SJCRH30 (cell line): Measurements from ENCODE around the gene KDF1. TPM values are rescaled to one million over a fixed set of nuclear protein-coding genes. Genes with fewer than 3 reads are reported as not detected.

Experiments
- DNase-seq, 2 experiments: peaks; one replicate each; pipeline ENCODE4 v3.0.0-alpha.2; 2015 to 2020
- H3K27ac ChIP-seq: fragments of 250-450 bp; sonication (Bioruptor Pico); 2 replicates; pipeline ENCODE4 v1.5.1; 2020; ENCODE audit warnings: mild to moderate bottlenecking, moderate library complexity
- H3K27me3 ChIP-seq: fragments of 250-450 bp; sonication (Bioruptor Pico); 2 replicates; pipeline ENCODE4 v1.5.1; 2020; ENCODE audit warnings: mild to moderate bottlenecking, moderate library complexity
- H3K36me3 ChIP-seq: fragments of 250-450 bp; sonication (Bioruptor Pico); 2 replicates; pipeline ENCODE4 v1.5.1; 2020; ENCODE audit warnings: mild to moderate bottlenecking, moderate library complexity
- H3K4me1 ChIP-seq: fragments of 250-450 bp; sonication (Bioruptor Pico); 2 replicates; pipeline ENCODE4 v1.5.1; 2020; ENCODE audit warnings: mild to moderate bottlenecking, moderate library complexity
- H3K4me3 ChIP-seq: fragments of 250-450 bp; sonication (Bioruptor Pico); 2 replicates; pipeline ENCODE4 v1.5.1; 2020; ENCODE audit warnings: mild to moderate bottlenecking, moderate library complexity
- H3K9me3 ChIP-seq: fragments of 250-450 bp; sonication (Bioruptor Pico); replicated peaks from 2 replicates; pipeline ENCODE4 v1.5.1; 2020; ENCODE audit warnings: mild to moderate bottlenecking, moderate library complexity
- total RNA-seq: library from RNA; depleted of rRNA; stranded (reverse); fragments of >200 nt; shearing (Covaris generic); gene quantifications from 2 replicates; pipeline ENCODE4 v1.2.3, GENCODE V29; 2014; rRNA removed

The KDF1 gene
- total RNA-seq: not detected in 2 replicates

DNA sequence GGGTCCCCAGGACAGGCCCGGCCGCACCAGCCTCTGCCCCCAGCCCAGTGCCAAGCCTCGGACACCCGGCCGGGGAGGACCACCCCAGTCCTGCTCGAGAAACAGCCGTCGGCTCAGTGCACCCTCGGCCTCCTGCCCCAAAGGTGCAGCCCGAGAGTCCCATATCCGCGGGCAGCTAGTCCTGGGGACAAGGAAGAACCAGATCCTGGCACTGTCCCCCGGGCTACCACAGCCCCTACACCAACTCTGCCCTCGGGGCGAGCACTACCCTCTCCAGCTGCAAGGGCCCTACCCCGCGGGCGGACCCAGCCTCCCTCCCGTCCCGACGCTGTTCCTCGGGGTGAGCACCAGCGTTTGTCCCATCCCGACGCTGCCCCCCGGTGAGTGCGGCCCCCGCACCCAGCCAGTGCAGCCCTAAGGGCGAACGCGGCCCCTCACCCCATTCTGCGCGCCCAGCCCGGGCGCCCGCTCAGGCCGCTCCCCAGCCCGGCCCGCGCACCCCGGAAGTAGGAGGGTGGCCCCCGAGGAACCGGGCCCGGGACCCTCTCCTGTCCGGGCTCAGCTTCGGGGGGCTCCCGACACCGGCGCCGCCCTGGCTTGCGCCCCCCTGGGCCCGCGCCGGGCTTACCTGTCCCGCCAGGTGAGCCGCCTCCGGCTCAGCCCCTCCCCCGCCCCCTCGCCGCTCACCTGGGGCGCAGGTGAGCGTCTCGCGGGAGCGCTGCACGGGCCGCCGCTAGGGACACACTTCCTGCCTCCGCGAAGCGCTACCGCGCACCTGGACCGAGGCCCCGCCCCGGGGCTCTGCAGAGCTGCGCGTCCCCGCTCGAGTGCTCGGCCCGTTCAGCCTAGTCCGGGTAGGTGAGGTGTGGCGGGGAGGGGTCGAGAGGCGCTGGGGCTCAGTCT, at the start of gene KDF1:
Gene KDF1 (minus strand): TSS at position 747 of the 903 bp plus-strand sequence. CDS start 8,088 bp downstream, outside the sequence.
- Histone ChIP-seq H3K4me3 (no peak within 1 kb of the TSS), H3K27ac (no peak within 1 kb of the TSS), H3K27me3 (peaks cover 3% of the 10 kb centered on the region; the same call in 1 of the 2 replicates), H3K9me3 (no peaks in the 10 kb centered on the region), H3K36me3 (no peaks in the 10 kb centered on the region), H3K4me1 (no peaks in the 10 kb centered on the region)
- DNase-seq: no peak

DNA sequence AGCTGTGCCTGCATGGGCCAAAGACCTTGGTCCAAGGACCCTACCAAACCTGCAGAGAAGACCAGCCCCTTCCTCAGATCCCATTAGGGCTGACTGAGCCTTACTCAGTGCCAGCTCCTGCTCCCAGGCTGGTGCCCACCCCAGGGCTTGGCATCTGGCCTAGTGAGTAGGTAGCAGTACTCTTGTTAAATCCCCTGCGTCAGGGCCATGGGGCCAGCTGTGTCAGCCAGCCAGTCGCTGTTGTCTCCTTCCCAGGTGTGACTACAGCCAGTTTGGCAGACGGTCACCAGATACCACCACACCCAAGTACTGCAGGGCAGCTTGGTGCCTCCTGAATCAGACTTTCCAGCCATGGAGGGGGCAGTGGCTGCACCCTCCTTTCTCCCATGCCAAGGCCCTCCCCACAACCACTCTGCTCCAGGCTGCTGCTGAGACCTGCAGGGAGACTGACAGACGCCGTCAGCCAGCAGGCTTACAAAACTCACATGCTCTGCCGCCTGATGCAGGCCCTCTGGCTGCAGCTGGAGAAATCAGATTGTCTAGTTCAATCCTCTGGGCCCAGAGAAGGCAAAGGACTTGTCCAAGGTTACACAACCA, 49.4 kb upstream of the KDF1 start:
- Histone ChIP-seq H3K27ac (no peak overlapping the region), H3K9me3 (no peaks in the 10 kb centered on the region), H3K27me3 (no peaks in the 10 kb centered on the region), H3K4me3 (no peak overlapping the region), H3K4me1 (peaks cover 11% of the 10 kb centered on the region), H3K36me3 (no peaks in the 10 kb centered on the region)
- DNase-seq: no peak

GRCh38 chr1:27007909-27008582, 47.8 kb upstream of the KDF1 start:
- no peak for DNase-seq
- Histone ChIP-seq H3K36me3 (no peaks in the 10 kb centered on the region), H3K4me3 (no peak overlapping the region), H3K27me3 (no peaks in the 10 kb centered on the region), H3K4me1 (peaks cover 16% of the 10 kb centered on the region), H3K27ac (no peak overlapping the region), H3K9me3 (no peaks in the 10 kb centered on the region)

- DNase-seq: no peak
- peaks cover 22% of the 10 kb centered on the region for H3K4me1 ChIP-seq
- H3K4me3 ChIP-seq: no peak overlapping the region
- no peaks in the 10 kb centered on the region for H3K9me3 ChIP-seq
- no peak overlapping the region for H3K27ac ChIP-seq
- no peaks in the 10 kb centered on the region for H3K27me3 ChIP-seq
- H3K36me3 ChIP-seq: no peaks in the 10 kb centered on the region
These were observed 46.4 kb upstream of the KDF1 start for GRCh38 chr1:27006683-27007082.

- Histone ChIP-seq H3K36me3 (no peaks in the 10 kb centered on the region), H3K9me3 (no peaks in the 10 kb centered on the region), H3K4me1 (peaks cover 25% of the 10 kb centered on the region), H3K27me3 (no peaks in the 10 kb centered on the region), H3K27ac (no peak overlapping the region), H3K4me3 (no peak overlapping the region)
- no peak for DNase-seq
These were observed 45.6 kb upstream of the KDF1 start for GRCh38 chr1:27005648-27006496.

GRCh38 chr1:27005166-27005530, 44.9 kb upstream of the KDF1 start:
- Histone ChIP-seq H3K36me3 (no peaks in the 10 kb centered on the region), H3K9me3 (no peaks in the 10 kb centered on the region), H3K27me3 (no peaks in the 10 kb centered on the region), H3K4me3 (no peak overlapping the region), H3K4me1 (peaks cover 19% of the 10 kb centered on the region), H3K27ac (no peak overlapping the region)
- no peak for DNase-seq

DNA sequence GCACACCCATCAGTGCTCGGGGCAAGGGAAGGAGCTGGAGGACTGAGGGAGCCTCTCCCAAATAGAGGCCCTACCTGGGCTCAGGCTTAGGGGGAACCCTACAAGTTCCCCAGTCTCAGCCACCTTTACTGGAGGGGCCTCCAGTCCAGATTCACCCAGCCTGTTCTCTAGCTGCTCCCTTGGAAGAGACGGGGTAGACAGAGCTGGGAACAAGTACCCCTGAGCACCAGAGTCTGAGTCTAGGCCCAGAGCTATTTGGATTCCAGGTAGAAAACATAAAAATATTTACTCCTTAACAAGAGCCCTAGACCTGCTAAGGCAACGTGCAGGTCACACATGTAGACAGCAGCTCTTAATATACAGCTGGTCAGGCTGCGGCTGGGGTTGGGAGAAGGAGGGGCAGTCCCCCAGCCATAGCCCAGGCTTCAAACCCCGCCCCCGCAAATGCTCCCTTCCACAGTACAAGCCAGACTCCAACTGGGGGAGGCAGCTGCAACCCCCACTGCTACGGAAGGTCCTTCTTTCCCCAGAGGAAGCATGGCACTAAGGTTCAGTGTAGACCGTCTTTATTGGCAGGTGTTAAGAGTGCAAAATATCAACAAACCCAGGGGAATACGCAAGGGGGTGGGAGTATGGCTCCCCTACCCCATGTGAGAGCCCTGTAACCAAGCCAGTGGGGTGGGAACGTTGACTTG, 44.4 kb upstream of the KDF1 start:
- Histone ChIP-seq H3K36me3 (no peaks in the 10 kb centered on the region), H3K27ac (no peak overlapping the region), H3K9me3 (no peaks in the 10 kb centered on the region), H3K4me1 (peaks cover 21% of the 10 kb centered on the region), H3K4me3 (no peak overlapping the region), H3K27me3 (no peaks in the 10 kb centered on the region)
- peak; percentile 68 to 76 for DNase-seq

GRCh38 chr1:27003745-27004470, 43.6 kb upstream of the KDF1 start:
- Histone ChIP-seq H3K4me1 (peaks cover 22% of the 10 kb centered on the region), H3K4me3 (no peak overlapping the region), H3K9me3 (no peaks in the 10 kb centered on the region), H3K36me3 (no peaks in the 10 kb centered on the region), H3K27me3 (no peaks in the 10 kb centered on the region), H3K27ac (no peak overlapping the region)
- no peak for DNase-seq

- no peak overlapping the region for H3K4me3 ChIP-seq
- no peaks in the 10 kb centered on the region for H3K36me3 ChIP-seq
- H3K27me3 ChIP-seq: no peaks in the 10 kb centered on the region
- peak overlapping the region; percentile 32; the same call in 1 of the 2 replicates for H3K27ac ChIP-seq
- H3K9me3 ChIP-seq: no peaks in the 10 kb centered on the region
- peak; percentile 81 to 91 for DNase-seq
- H3K4me1 ChIP-seq: peaks cover 22% of the 10 kb centered on the region
These were observed 41.5 kb upstream of the KDF1 start for GRCh38 chr1:27001570-27002360.

- Histone ChIP-seq H3K4me1 (peaks cover 22% of the 10 kb centered on the region), H3K4me3 (no peak overlapping the region), H3K9me3 (no peaks in the 10 kb centered on the region), H3K27ac (no peak overlapping the region), H3K36me3 (no peaks in the 10 kb centered on the region), H3K27me3 (peaks cover 4% of the 10 kb centered on the region; the same call in 1 of the 2 replicates)
- DNase-seq: no peak
These were observed 40.7 kb upstream of the KDF1 start for GRCh38 chr1:27000817-27001460.

GRCh38 chr1:27000090-27000816, 40.0 kb upstream of the KDF1 start:
- no peak for DNase-seq
- no peak overlapping the region for H3K27ac ChIP-seq
- no peaks in the 10 kb centered on the region for H3K9me3 ChIP-seq
- H3K4me3 ChIP-seq: no peak overlapping the region
- H3K27me3 ChIP-seq: peaks cover 11% of the 10 kb centered on the region
- no peaks in the 10 kb centered on the region for H3K36me3 ChIP-seq
- H3K4me1 ChIP-seq: peaks cover 22% of the 10 kb centered on the region

GRCh38 chr1:26999440-26999987, 39.2 kb upstream of the KDF1 start:
- H3K36me3 ChIP-seq: no peaks in the 10 kb centered on the region
- H3K27ac ChIP-seq: no peak overlapping the region
- H3K27me3 ChIP-seq: peaks cover 18% of the 10 kb centered on the region
- H3K9me3 ChIP-seq: no peaks in the 10 kb centered on the region
- peaks cover 19% of the 10 kb centered on the region for H3K4me1 ChIP-seq
- peak; percentile 46 to 60 for DNase-seq
- no peak overlapping the region for H3K4me3 ChIP-seq
